Measurements from ENCODE around the gene GOLGA6A.
"Not testable (repeated sequence)": the region's sequence is repeated elsewhere in the genome, so short reads cannot be mapped to it uniquely, and the experiment has no call there.

The GOLGA6A gene

GRCh38 chr15:74108111-74108510 is 25.8 kb upstream of the GOLGA6A start:
- no peak for DNase-seq

DNA sequence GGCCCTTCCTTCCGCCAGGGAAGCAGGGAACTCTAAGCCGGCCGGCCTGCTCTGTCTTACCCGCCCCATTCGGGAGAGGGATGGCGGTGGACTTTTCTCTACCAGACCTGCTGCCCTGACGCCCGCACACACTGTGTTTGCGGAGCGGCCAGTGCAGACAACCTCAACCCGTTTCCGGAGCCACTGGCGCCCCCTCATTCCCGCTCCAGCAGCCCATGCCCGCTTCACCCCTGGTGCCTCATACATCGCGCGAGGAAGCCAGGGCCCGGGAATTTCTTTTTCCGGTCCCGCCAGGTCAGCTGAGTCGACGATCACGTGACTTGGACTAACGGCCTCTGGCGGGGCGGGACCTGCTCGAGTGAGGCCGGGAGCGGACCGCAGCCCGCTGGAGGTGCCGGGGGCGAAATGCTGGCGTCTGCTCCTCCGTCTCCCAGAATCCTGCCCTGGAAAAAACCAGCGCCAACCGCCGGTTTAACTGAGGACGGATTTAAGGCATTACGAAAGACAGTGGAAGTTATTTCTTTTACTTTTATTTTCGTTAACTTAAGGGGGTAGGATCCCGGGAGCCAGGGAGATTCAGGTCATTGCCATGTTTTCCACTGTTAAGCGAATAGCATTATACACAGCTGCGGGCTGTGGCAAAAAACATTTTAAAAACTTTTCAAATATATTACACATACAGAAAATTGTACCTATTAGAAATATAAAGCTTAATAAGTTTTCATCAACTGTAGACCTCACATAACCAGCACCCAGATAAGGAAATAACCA is 17.8 kb upstream of the GOLGA6A start:
- peak; percentile 83 to 88 for DNase-seq

- DNase-seq = not testable (repeated sequence)
Observed at GRCh38 chr15:74096753-74097474, 14.6 kb upstream of the GOLGA6A start.

- DNase-seq = not testable (repeated sequence)
Observed at GRCh38 chr15:74095610-74096009, 13.3 kb upstream of the GOLGA6A start.

DNA sequence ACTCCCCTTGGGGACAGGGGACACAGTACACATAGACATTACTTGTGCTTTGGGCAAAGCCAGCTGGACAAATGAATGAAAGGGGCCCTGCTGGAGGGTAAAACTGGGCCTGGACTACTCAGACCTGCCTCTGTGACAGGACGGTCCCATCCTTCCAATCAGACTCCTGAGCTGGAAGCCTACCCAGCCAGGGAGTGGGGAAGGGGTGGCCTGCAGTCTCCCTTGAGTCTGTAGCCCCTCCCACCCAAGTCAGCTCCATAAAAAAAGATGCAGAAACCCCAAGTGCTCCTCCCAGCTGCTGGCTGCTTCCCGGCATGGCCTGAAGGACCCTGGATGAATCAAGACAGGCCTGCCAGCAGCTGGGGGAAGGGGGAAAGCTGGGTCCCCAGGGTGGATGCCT is 12.2 kb upstream of the GOLGA6A start:
- DNase-seq = not testable (repeated sequence)

GRCh38 chr15:74075781-74076180 is 6.6 kb downstream of the GOLGA6A start:
- DNase-seq = not testable (repeated sequence)

DNA sequence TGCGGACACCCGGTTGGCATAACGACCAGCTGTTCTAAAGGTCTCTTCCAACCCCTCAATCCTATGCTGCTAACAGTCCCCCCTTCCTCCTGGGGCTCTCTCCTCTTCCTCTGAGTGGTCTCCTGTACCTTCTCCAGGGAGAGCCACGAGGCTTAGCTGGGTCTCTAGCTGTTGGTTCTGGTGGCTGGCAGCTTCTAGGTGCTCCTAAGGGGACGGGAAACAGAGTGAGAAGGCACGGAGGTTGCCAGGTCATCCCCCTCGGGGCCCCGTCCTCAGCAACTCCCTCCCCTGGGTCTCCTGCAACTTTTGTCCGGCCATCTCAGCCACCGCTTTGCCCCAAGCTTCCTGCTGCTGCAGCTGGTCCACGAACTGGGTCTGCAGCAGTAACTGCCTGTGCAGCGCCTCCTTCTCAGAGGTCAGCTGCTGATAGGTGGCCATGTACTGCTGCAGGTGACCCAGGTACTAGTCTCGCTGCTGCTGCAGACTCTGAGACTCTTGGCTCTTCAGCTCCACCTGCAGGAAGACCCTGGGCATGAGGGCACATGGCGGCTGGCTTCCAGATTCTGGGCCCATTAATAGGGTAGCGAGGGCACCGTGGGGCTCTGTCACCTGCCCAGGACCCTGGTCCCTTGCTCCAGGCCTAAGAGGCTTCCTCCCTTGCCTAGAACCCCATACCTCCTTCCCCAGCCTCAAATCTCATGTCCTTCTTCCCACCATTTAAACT is 9.6 kb downstream of the GOLGA6A start:
- not testable (repeated sequence) for DNase-seq

- not testable (repeated sequence) for DNase-seq
Observed at GRCh38 chr15:74072132-74072531, 10.2 kb downstream of the GOLGA6A start.

DNA sequence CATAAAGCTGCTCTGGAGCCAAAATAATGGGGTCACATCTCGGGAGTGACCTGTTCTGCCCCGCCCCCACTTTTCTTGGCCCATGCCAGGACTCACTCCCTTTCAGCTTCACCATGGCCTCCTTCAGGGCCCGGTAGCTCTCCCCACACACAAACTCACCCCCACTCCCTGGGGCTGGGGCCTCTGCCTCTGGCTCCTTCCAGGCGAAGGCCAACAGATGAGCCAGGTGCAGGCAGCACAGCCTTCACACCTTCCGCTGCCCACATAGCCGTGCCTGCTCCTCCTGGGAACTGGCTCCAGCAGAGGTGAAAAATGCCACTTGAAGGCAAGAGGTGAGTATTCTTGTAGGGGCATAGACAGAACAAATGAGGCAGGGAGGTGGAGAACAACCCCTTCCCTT is 10.7 kb downstream of the GOLGA6A start:
- DNase-seq = not testable (repeated sequence)

DNA sequence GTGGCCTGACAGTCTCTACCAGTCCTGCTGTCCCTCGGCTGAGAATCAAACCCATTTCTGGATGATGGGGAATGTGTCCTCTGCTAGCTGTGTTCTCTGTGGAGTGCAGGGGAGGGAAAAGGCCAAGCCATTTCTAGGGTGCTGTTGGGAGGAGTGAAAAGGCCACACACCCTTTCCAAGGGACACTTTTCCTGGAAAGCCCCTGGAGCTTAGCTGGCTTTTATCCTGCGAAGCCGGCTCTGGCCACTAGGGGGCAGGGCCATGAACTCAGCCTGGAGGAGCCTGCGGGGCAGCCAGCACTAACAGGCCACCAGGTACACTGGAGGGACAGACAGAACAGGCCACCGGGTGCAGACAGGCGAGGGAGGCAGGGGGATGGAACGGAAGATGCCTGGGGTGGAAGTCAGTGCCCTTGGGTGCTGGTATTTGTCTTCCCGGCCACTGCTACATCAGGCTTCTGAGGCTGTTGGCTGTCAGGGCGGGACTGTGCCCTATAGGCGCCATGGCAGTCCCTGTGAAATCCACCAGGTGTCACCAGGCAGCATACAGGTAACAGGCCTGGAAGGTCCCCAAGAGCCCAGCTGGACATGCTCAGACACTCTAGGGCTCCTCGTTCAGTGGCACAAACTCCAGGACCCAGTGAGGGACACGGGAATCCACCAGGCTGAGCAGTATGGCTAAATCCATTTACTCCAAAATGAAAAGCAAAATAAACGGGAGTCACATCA is 16.5 kb downstream of the GOLGA6A start:
- not testable (repeated sequence) for DNase-seq

DNA sequence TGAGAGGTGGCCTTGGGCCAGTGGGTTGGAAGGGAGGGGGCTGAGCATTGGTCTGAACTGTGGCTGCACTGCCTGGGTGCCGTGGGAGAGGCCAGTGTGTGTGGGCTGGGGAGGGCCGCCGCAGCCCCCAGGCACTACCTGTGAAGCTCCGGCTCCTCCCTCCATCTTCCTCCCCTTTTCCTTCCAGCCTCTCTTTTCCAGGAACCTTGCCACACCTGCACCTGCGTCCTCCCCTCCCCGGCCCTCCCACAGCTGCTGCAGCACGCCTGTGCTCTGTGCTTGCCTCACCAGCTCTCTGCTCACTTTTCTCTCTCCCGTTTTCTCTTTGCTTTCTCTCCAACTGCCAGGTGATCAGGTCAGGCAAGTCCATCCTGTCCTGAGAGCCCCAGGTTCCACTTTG is 17.5 kb downstream of the GOLGA6A start:
- DNase-seq = not testable (repeated sequence)

- DNase-seq = not testable (repeated sequence)
Observed at GRCh38 chr15:74064183-74064582, 18.2 kb downstream of the GOLGA6A start.

- DNase-seq = not testable (repeated sequence)
Observed at GRCh38 chr15:74063425-74064146, 18.8 kb downstream of the GOLGA6A start.

GRCh38 chr15:74062671-74063070 is 19.7 kb downstream of the GOLGA6A start:
- DNase-seq = no peak

GRCh38 chr15:74062236-74062635 is 20.1 kb downstream of the GOLGA6A start:
- DNase-seq = no peak

- DNase-seq = no peak
Observed at GRCh38 chr15:74060251-74060650, 22.1 kb downstream of the GOLGA6A start.

DNA sequence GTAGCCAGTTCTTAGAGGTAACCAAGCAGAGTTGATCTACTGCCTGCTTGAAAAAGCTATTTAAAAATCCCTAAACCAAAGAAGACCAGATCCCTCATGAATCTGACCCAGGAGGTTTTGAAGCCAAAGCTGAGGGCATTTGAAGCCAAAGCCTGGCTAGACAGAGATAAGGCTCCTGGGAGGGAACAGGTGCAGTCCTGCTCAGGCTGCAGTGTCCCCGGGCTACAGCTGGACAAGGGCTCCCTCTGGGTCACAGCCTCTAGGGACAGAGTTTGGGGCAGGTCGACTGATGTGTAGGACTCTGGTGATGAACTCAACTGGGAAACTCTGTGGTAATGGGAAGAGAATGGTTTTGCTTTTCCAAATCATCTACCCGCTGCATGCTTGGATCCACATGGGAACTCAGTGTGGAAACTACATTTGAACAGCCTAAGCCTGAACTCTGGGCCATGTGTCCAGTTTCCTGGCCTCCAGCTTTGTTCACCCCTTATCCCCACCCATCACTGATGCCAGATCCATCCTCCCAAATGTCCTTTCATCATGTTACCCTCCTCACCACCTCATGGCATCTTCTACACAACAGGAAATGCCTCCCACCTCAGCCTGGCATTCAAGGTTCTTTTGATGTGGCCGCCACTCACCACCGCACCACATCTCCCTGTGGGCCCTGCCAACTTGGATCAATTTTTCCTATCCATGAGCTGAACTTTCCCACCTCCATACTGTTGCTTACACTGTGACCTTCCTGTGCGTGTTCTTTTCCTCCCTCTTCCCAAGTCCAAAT is 23.1 kb downstream of the GOLGA6A start:
- not testable (repeated sequence) for DNase-seq

GRCh38 chr15:74056330-74056729 is 26.0 kb downstream of the GOLGA6A start:
- not testable (repeated sequence) for DNase-seq

DNA sequence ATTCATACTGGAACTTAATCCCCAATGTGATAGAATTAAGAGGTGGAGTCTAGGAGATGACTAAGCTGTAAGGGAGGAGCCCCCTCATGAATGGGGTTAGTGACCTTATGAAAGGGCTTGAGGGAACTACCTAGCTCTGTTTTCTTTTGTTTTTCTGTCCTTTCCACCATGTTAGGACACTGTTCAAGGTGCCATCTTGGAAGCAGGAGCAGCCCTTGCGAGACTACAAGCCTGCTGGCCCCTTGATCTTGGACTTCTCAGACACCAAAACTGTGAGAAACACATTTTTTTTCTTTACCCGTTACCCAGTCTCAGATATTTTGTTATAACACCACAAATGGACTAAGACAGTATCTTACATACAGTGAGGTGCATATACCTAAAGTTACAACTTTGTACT is 26.5 kb downstream of the GOLGA6A start:
- DNase-seq = no peak

DNA sequence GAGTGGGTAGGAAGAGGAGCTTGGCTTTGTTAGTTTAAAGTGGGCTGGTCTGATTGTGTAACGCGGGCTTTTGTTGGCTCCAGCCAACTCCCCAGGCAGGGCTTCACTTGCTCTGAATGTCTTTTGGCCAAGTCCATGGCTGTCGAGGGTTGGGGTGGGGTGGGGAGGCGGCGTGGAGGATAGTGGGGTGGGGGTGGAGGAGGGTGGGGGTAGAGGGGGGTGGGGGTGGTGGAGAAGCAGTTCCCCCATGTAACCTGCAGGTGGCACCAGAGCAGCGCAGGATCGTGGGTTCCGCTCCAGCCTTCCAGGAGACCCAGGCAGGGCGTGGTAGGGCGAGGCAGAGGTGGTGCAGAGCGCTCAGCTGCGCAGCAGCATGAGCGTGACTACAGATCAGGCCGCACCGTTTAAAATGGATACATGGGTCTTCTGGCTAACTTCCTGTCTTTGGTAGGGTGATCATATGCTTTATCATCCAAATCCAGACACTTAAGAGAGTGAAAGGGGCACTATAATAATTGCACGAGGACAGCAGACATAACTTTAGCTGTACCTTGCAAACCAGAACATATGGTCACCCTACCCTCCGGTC is 28.3 kb downstream of the GOLGA6A start:
- DNase-seq = peak; percentile 50 to 70

GRCh38 chr15:74053517-74053916 is 28.8 kb downstream of the GOLGA6A start:
- no peak for DNase-seq

Measured in inflammatory macrophage (primary cell).